Fibroblast of villous mesenchyme (primary cell): Measurements from ENCODE around the gene MAK. TPM values are rescaled to one million over a fixed set of nuclear protein-coding genes. Genes with fewer than 3 reads are reported as not detected.
A peak's percentile ranks its signal among the peaks of the same experiment; 100 is the strongest.

ENCODE experiments used
- DNase-seq: peaks from one replicate; pipeline ENCODE4 v3.0.0-alpha.2; 2010; ENCODE audit warnings: low read depth
- H3K4me3 ChIP-seq: 2 replicates; pipeline ENCODE4 v1.5.1; 2011; ENCODE audit warnings: low read depth, mild to moderate bottlenecking, low read length
- CTCF ChIP-seq: IDR thresholded peaks from 2 replicates; pipeline ENCODE4 v1.5.1; 2012; ENCODE audit warnings: low read depth, mild to moderate bottlenecking, low read length; ENCODE audit not compliant: insufficient read depth
- small RNA-seq: library from RNA; depleted of rRNA; stranded (forward); fragments of <200 nt; gene quantifications from one replicate; pipeline ENCODE3, GENCODE V24; 2012
- total RNA-seq: library from RNA; depleted of rRNA; stranded (reverse); fragments of >200 nt; gene quantifications from 2 replicates; pipeline ENCODE4 v1.2.3, GENCODE V29; 2012

MAK gene
- total RNA-seq, 1 donor = not detected

DNA sequence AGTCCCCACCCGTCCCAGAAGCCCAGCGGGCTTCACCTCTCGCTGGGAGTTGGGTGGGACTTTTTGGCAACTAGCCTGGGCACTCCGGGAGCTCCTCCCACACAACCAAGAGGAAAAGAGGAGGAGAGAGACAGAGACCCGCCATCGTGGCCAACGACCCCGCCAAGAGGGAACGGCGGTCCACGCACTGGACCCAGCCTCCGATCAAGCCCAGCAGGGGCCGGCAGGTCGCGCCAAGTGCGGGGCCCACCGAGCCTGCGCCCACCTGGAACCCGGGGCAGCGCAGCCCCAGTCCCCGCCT lies 118.4 kb downstream of the MAK start:
- DNase-seq = no peak

GRCh38 chr6:10719296-10719963 lies 118.9 kb downstream of the MAK start:
- peak; percentile 18 for DNase-seq
- peak overlapping the region; percentile 76 for H3K4me3 ChIP-seq
- no peak for TF ChIP-seq CTCF

More for the DNA sequence above, 118.4 kb downstream of the MAK start:
- no peak for TF ChIP-seq CTCF
- H3K4me3 ChIP-seq = peak overlapping the region; percentile 76

DNA sequence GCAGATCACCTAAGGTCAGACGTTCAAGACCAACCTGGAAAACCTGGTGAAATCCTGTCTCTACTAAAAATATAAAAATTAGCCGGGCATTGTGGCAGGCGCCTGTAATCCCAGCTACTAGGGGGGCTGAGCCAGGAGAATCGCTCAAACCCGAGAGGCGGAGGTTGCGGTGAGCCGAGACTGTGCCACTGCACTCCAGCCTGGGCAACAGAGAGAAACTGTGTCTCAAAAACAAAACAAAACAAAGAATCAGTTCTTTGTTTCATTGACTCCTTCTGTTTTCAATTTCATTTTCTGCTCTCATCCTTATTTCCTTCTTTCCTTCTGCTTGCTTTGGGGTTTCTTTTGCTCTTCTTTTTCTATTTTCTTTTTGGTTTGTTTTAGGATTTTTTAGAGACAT lies 124.4 kb downstream of the MAK start:
- no peak for TF ChIP-seq CTCF
- no peak for DNase-seq
- H3K4me3 ChIP-seq = no peak overlapping the region

Small RNAs within 50 kb of the gene (small RNA-seq; reads per million reads assigned to genes)
- not detected for gene RNA5SP203

Other genes with a start within 250 kb of the MAK start
- gene C6orf52, start 143.9 kb downstream of the MAK start, total RNA-seq = 0.32 TPM in 1 of 2 replicates, not detected in the other
- 19.0 and 25.5 TPM in 2 replicates for gene PAK1IP1, start 143.6 kb downstream of the MAK start, total RNA-seq
- 120 and 142 TPM in 2 replicates for gene TMEM14C, start 115.5 kb downstream of the MAK start, total RNA-seq
- gene TMEM14B, start 90.7 kb downstream of the MAK start, total RNA-seq = 62.8 and 79.0 TPM in 2 replicates
- not detected in 2 replicates for gene GCM2, start 43.5 kb upstream of the MAK start, total RNA-seq
- 0.64 TPM in 1 of 2 replicates, not detected in the other for gene SYCP2L, start 48.5 kb upstream of the MAK start, total RNA-seq
- 1.6 and 2.6 TPM in 2 replicates for gene ELOVL2, start 205.8 kb upstream of the MAK start, total RNA-seq